Measurements from ENCODE around the gene SSR4. TPM values are rescaled to one million over a fixed set of nuclear protein-coding genes. Genes with fewer than 3 reads are reported as not detected.
"Not testable (repeated sequence)": the region's sequence is repeated elsewhere in the genome, so short reads cannot be mapped to it uniquely, and the experiment has no call there.

Gene SSR4
- total RNA-seq, 1 experiment from 2014 or later = 353 TPM

- intact Hi-C loops (cut with micrococcal nuclease; ENCODE audit: unreplicated experiment) = loop anchor here (10.0 kb wide), 1 partner anchor 68 kb away; the partner anchor contains the start of gene L1CAM
- no peaks in the 10 kb centered on the region for H3K27me3 ChIP-seq (replicated peaks; ENCODE audit: control insufficient read depth, insufficient read depth, low read length)
- Mint-ChIP-seq H3K27me3 (ENCODE audit: insufficient read depth, unreplicated experiment) (no peaks in the 10 kb centered on the region), H3K9me3 (ENCODE audit: unreplicated experiment) (no peaks in the 10 kb centered on the region), H3K4me3 (ENCODE audit: unreplicated experiment) (peak overlapping the region; percentile 22), H3K4me1 (ENCODE audit: low read depth, unreplicated experiment) (no peaks in the 10 kb centered on the region), H3K36me3 (ENCODE audit: insufficient read depth, unreplicated experiment) (no peaks in the 10 kb centered on the region), H3K27ac (ENCODE audit: unreplicated experiment) (no peak overlapping the region)
- no peak overlapping the region for H3K4me3 ChIP-seq (ENCODE audit: low read depth, low read length)
- DNase-seq = no peak
- ChIA-PET CTCF (interaction anchor here (0.6 kb wide), 1 partner anchor 546 kb away, joined by 3 read pairs; no protein-coding TSS in a partner anchor), POLR2A (no interaction called here)
- H3K4me1 ChIP-seq = no peaks in the 10 kb centered on the region
- no TSS peak for BruUV-seq (replicated peaks)
- TF ChIP-seq, protein P1, sequence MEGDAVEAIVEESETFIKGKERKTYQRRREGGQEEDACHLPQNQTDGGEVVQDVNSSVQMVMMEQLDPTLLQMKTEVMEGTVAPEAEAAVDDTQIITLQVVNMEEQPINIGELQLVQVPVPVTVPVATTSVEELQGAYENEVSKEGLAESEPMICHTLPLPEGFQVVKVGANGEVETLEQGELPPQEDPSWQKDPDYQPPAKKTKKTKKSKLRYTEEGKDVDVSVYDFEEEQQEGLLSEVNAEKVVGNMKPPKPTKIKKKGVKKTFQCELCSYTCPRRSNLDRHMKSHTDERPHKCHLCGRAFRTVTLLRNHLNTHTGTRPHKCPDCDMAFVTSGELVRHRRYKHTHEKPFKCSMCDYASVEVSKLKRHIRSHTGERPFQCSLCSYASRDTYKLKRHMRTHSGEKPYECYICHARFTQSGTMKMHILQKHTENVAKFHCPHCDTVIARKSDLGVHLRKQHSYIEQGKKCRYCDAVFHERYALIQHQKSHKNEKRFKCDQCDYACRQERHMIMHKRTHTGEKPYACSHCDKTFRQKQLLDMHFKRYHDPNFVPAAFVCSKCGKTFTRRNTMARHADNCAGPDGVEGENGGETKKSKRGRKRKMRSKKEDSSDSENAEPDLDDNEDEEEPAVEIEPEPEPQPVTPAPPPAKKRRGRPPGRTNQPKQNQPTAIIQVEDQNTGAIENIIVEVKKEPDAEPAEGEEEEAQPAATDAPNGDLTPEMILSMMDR (IDR thresholded peaks at IDR 0.05; ENCODE audit: insufficient read depth in 1 of 2, low read depth in 1 of 2, low read length in 1 of 2, severe bottlenecking in 1 of 2, unreplicated experiment in 1 of 2) = no peak
- no peaks in the 10 kb centered on the region for H3K36me3 ChIP-seq (ENCODE audit: control insufficient read depth, insufficient read depth, low read length)
- no peaks in the 10 kb centered on the region for H3K9me3 ChIP-seq
These were observed 22.6 kb downstream of the SSR4 start for GRCh38 chrX:153816831-153817690.

- intact Hi-C loops (cut with micrococcal nuclease; ENCODE audit: unreplicated experiment) = loop anchor here (10.0 kb wide), 1 partner anchor 67 kb away; the partner anchor contains the start of gene L1CAM
- H3K36me3 ChIP-seq (ENCODE audit: control insufficient read depth, insufficient read depth, low read length); DNase-seq; BruUV-seq (replicated peaks); H3K4me1 Mint-ChIP-seq (ENCODE audit: low read depth, unreplicated experiment); POLR2A ChIA-PET; H3K36me3 Mint-ChIP-seq (ENCODE audit: insufficient read depth, unreplicated experiment); CTCF ChIA-PET; H3K27me3 Mint-ChIP-seq (ENCODE audit: insufficient read depth, unreplicated experiment); H3K4me1 ChIP-seq; H3K27me3 ChIP-seq (replicated peaks; ENCODE audit: control insufficient read depth, insufficient read depth, low read length); H3K27ac Mint-ChIP-seq (ENCODE audit: unreplicated experiment); H3K9me3 ChIP-seq; H3K4me3 ChIP-seq (ENCODE audit: low read depth, low read length); H3K9me3 Mint-ChIP-seq (ENCODE audit: unreplicated experiment): not testable (repeated sequence)
- peak overlapping the region; percentile 65 for H3K4me3 Mint-ChIP-seq (ENCODE audit: unreplicated experiment)
These were observed 23.6 kb downstream of the SSR4 start for GRCh38 chrX:153818064-153818463.

DNA sequence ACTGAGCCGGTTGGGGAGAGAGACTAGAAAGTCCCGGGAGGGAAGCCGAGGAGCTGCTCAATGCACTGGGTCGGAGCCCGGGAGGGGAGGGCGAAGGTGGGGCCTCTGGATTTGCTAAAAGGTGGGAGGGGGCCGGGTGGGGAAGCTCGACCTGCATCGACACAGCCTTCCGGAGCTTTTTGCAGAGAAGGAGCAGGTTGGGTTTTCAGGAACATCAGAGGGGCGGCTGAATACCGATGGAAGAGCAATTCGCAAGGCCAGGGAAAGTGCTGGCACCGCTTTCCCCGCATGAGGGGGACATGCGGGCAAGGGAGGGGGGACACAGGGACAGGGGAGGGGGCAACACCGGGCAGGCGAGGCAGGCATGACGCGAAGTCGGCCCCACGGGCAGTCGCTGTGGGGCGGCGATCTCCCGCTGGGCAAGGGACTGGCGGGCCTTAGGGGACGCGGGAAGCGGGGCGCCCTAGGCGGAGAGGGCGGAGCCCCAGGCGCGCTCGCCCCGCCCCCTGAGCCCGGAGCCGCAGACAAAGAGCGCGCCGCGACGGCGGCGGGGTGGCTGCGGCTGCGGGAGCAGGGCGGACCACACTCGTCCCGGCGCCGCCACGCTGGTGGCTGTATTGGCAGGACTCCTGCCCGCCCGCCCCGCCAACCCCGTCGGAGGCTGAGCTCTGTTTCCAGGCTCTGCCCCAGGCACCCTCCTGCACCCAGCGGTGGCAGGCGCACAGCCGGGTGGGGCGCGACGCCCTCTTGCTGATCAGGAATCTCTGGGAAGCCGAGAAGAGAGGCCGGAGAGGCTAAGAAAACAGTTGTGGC is 24.3 kb downstream of the SSR4 start:
- peak in 1 of 2 experiments; percentile 65 for DNase-seq
- CTCF ChIA-PET = no interaction called here

More for the DNA sequence above, 24.3 kb downstream of the SSR4 start:
- intact Hi-C loops (cut with micrococcal nuclease; ENCODE audit: unreplicated experiment) = loop anchor here (10.0 kb wide), 1 partner anchor 66 kb away; the partner anchor contains the start of gene L1CAM
- Histone ChIP-seq H3K4me3 (ENCODE audit: low read depth, low read length) (peak overlapping the region; percentile 46), H3K9me3 (no peaks in the 10 kb centered on the region), H3K36me3 (ENCODE audit: control insufficient read depth, insufficient read depth, low read length) (no peaks in the 10 kb centered on the region), H3K27me3 (replicated peaks; ENCODE audit: control insufficient read depth, insufficient read depth, low read length) (no peaks in the 10 kb centered on the region), H3K4me1 (no peaks in the 10 kb centered on the region)
- Mint-ChIP-seq H3K36me3 (ENCODE audit: insufficient read depth, unreplicated experiment) (no peaks in the 10 kb centered on the region), H3K4me3 (ENCODE audit: unreplicated experiment) (peak overlapping the region; percentile 65), H3K27me3 (ENCODE audit: insufficient read depth, unreplicated experiment) (no peaks in the 10 kb centered on the region), H3K27ac (ENCODE audit: unreplicated experiment) (no peak overlapping the region), H3K4me1 (ENCODE audit: low read depth, unreplicated experiment) (no peaks in the 10 kb centered on the region), H3K9me3 (ENCODE audit: unreplicated experiment) (no peaks in the 10 kb centered on the region)
- POLR2A ChIA-PET = interaction anchor here (1.1 kb wide), 1 partner anchor 24 kb away, joined by 4 read pairs; the partner anchor contains the start of genes IDH3G and SSR4
- no TSS peak for BruUV-seq (replicated peaks)
- TF ChIP-seq, protein P1 (IDR thresholded peaks at IDR 0.05; ENCODE audit: insufficient read depth in 1 of 2, low read depth in 1 of 2, low read length in 1 of 2, severe bottlenecking in 1 of 2, unreplicated experiment in 1 of 2) = no peak
